22Rv1 (cell line): ENCODE data around the gene CNTN1.

Experiments
- ZFX ChIP-seq: fragments of 450-650 bp; IDR thresholded peaks from 2 replicates; pipeline ENCODE4 v1.6.1; 2017; ENCODE audit warnings: antibody characterized with exemption, borderline replicate concordance
- TF ChIP-seq, protein P1 (sequence below): fragments of 450-650 bp; IDR thresholded peaks from 2 replicates; pipeline ENCODE4 v1.5.1; 2017; ENCODE audit warnings: mild to moderate bottlenecking

DNA sequence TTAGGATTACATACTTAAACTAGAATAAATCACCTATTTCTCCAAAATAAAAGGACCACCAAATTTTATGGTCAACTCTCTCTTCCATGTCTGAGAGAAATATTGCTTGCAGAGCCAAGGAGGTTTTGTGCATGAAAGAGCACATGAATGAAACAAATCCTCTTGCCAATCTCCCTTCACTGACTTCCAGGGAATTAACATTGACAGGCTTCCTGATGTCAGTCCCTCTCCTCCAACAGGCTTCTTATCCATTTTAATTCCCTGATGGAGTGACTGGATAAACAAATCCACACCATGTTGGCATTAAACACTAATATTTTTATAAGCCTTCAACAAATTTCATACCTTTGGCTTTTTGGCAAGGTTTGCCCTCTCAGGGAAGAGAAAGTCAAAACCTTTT, 45.3 kb upstream of the CNTN1 start:
- TF ChIP-seq, protein P1, sequence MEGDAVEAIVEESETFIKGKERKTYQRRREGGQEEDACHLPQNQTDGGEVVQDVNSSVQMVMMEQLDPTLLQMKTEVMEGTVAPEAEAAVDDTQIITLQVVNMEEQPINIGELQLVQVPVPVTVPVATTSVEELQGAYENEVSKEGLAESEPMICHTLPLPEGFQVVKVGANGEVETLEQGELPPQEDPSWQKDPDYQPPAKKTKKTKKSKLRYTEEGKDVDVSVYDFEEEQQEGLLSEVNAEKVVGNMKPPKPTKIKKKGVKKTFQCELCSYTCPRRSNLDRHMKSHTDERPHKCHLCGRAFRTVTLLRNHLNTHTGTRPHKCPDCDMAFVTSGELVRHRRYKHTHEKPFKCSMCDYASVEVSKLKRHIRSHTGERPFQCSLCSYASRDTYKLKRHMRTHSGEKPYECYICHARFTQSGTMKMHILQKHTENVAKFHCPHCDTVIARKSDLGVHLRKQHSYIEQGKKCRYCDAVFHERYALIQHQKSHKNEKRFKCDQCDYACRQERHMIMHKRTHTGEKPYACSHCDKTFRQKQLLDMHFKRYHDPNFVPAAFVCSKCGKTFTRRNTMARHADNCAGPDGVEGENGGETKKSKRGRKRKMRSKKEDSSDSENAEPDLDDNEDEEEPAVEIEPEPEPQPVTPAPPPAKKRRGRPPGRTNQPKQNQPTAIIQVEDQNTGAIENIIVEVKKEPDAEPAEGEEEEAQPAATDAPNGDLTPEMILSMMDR, result no peak
- no peak for TF ChIP-seq ZFX
